SK-N-SH (cell line): ENCODE measurements around the gene VNN1. TPM values are rescaled to one million over a fixed set of nuclear protein-coding genes. Genes with fewer than 3 reads are reported as not detected.

Source experiments
- CTCF ChIA-PET: fragments of 300-600, 350-600 bp; formaldehyde crosslinking; extraction: SDS; loops from one replicate; lab custom pipeline; 2021; lab: Yijun Ruan, JAX
- POLR2A ChIA-PET: fragments of 350-600 bp; sonication (Branson Sonifier 250); formaldehyde crosslinking; extraction: SDS; loops from one replicate; lab custom pipeline; 2020; ENCODE audit warnings: antibody characterized with exemption, inconsistent platforms; lab: Yijun Ruan, JAX
- DNase-seq: peaks from one replicate; pipeline ENCODE4 v3.0.0; 2012
- H2AFZ ChIP-seq: fragments of 200-600 bp; sonication (generic); 2 replicates; pipeline ENCODE4 v1.8.1; 2016; ENCODE audit warnings: antibody characterized with exemption, mild to moderate bottlenecking, low read depth
- H3F3A ChIP-seq: fragments of 200-600 bp; sonication (generic); replicated peaks from 2 replicates; pipeline ENCODE3; 2016; ENCODE audit warnings: antibody characterized with exemption, mild to moderate bottlenecking; ENCODE audit not compliant: insufficient read depth
- H3K27ac ChIP-seq, 2 experiments: fragments of 200-500 bp in 1 of 2; fragments of 200-600 bp in 1 of 2; sonication (Bioruptor generic) in 1 of 2; sonication (generic), shearing (Covaris generic) in 1 of 2; 2 replicates each; pipeline versions ENCODE4 v1.5.1 to v1.6.1; 2014 to 2016; ENCODE audit warnings: low read depth in 2 of 2, inconsistent platforms in 1 of 2, low read length in 1 of 2, mild to moderate bottlenecking in 1 of 2, mixed read lengths in 1 of 2
- H3K27me3 ChIP-seq: fragments of 200-600 bp; sonication (generic), shearing (Covaris generic); 2 replicates; pipeline ENCODE4 v1.6.1; 2016; ENCODE audit warnings: mixed run types; ENCODE audit not compliant: insufficient read depth
- H3K36me3 ChIP-seq, 2 experiments: fragments of 200-500 bp in 1 of 2; fragments of 200-600 bp in 1 of 2; sonication (Bioruptor generic) in 1 of 2; sonication (generic) in 1 of 2; replicated peaks in 1 of 2; 2 replicates each; pipeline versions ENCODE3 to v1.5.1; 2014 to 2016; ENCODE audit warnings: low read length in 1 of 2, mild to moderate bottlenecking in 1 of 2; ENCODE audit not compliant: insufficient read depth in 2 of 2, control insufficient read depth in 1 of 2
- H3K4me1 ChIP-seq, 2 experiments: fragments of 200-500 bp in 1 of 2; fragments of 200-600 bp in 1 of 2; sonication (Bioruptor generic) in 1 of 2; sonication (generic), shearing (Covaris generic) in 1 of 2; 2 replicates each; pipeline versions ENCODE4 v1.5.1 to v1.6.1; 2014 to 2016; ENCODE audit warnings: low read depth in 1 of 2, low read length in 1 of 2, mixed run types in 1 of 2; ENCODE audit not compliant: insufficient read depth in 2 of 2, control insufficient read depth in 1 of 2
- H3K4me2 ChIP-seq: fragments of 200-600 bp; sonication (generic), shearing (Covaris generic); 2 replicates; pipeline ENCODE4 v1.6.1; 2017; ENCODE audit warnings: mixed run types
- H3K4me3 ChIP-seq, 2 experiments: fragments of 200-500 bp in 1 of 2; fragments of 200-600 bp in 1 of 2; sonication (Bioruptor generic) in 1 of 2; sonication (generic), shearing (Covaris generic) in 1 of 2; 2 replicates each; pipeline versions ENCODE4 v1.5.1 to v1.8.1; 2014 to 2016; ENCODE audit warnings: low read depth in 2 of 2, inconsistent platforms in 1 of 2, low read length in 1 of 2, mild to moderate bottlenecking in 1 of 2, mixed read lengths in 1 of 2, moderate library complexity in 1 of 2
- H3K79me2 ChIP-seq: fragments of 200-600 bp; sonication (generic); 2 replicates; pipeline ENCODE4 v1.8.1; 2017; ENCODE audit warnings: mild to moderate bottlenecking; ENCODE audit not compliant: insufficient read depth
- H3K9ac ChIP-seq: fragments of 200-600 bp; sonication (generic); 2 replicates; pipeline ENCODE4 v1.6.1; 2017; ENCODE audit warnings: mixed run types
- H3K9me2 ChIP-seq: fragments of 200-600 bp; sonication (generic); 2 replicates; pipeline ENCODE4 v1.6.1; 2017; ENCODE audit warnings: mixed run types
- H3K9me3 ChIP-seq: fragments of 200-600 bp; sonication (generic); 2 replicates; pipeline ENCODE4 v1.6.1; 2017; ENCODE audit warnings: mixed run types, mild to moderate bottlenecking, moderate library complexity
- H4K20me1 ChIP-seq: fragments of 200-600 bp; sonication (generic); 2 replicates; pipeline ENCODE4 v1.6.1; 2017; ENCODE audit warnings: mild to moderate bottlenecking, mixed run types; ENCODE audit not compliant: insufficient read depth
- EZH2phosphoT487 ChIP-seq: fragments of 200-600 bp; sonication (generic); IDR thresholded peaks from 2 replicates; pipeline ENCODE4 v1.6.1; 2017; ENCODE audit warnings: low read depth, mixed run types, mild to moderate bottlenecking, antibody characterized with exemption, moderate library complexity, borderline replicate concordance
- FOXM1 ChIP-seq: IDR thresholded peaks from 2 replicates; pipeline ENCODE4 v1.4.0; 2012; ENCODE audit warnings: low read depth, mild to moderate bottlenecking
- GATA2 ChIP-seq: sonication (generic); formaldehyde crosslinking; IDR thresholded peaks from 2 replicates; pipeline ENCODE4 v1.5.0; 2020; ENCODE audit warnings: mild to moderate bottlenecking, missing genetic modification reagents
- JUND ChIP-seq: IDR thresholded peaks from 2 replicates; pipeline ENCODE4 v1.4.0; 2012
- MXI1 ChIP-seq: IDR thresholded peaks from 2 replicates; pipeline ENCODE4 v1.6.1; 2012; ENCODE audit warnings: mild to moderate bottlenecking, low read depth, low read length, improper control_type of control experiment
- POLR2AphosphoS5 ChIP-seq: IDR thresholded peaks from 2 replicates; pipeline ENCODE4 v1.6.1; 2012; ENCODE audit warnings: low read depth, low read length
- SIN3A ChIP-seq: IDR thresholded peaks from 2 replicates; pipeline ENCODE4 v1.6.1; 2012; ENCODE audit warnings: low read depth, mild to moderate bottlenecking, low read length, moderate library complexity, borderline replicate concordance
- SMC3 ChIP-seq: IDR thresholded peaks from 2 replicates; pipeline ENCODE4 v1.6.1; 2012; ENCODE audit warnings: low read depth, low read length, improper control_type of control experiment
- YY1 ChIP-seq: IDR thresholded peaks from 2 replicates; pipeline ENCODE4 v1.4.0; 2012; ENCODE audit warnings: low read depth, mild to moderate bottlenecking
- WGBS: methylation state at CpG from one replicate; pipeline ENCODE4 v1.1.6; 2017; ENCODE audit warnings: low lambda C conversion rate; 5-methylcytosine and 5-hydroxymethylcytosine counted together
- polyA plus RNA-seq, 3 experiments: library from polyadenylated mRNA; depleted of rRNA; stranded (reverse); fragments of >200 nt; gene quantifications; 2 replicates each; pipeline ENCODE4 v1.2.3, GENCODE V29; 2012
- TF ChIP-seq, protein P1 (sequence below): fragments of 150-350 bp; IDR thresholded peaks from 2 replicates; pipeline ENCODE4 v1.6.1; 2016; ENCODE audit warnings: mild to moderate bottlenecking, low read depth, low read length
- TF ChIP-seq, protein P2 (sequence below): IDR thresholded peaks from 2 replicates; pipeline ENCODE4; 2012
- TF ChIP-seq, protein P3 (sequence below): IDR thresholded peaks from 2 replicates; pipeline ENCODE4 v1.4.0; 2012; ENCODE audit warnings: low read depth, borderline replicate concordance
- TF ChIP-seq, protein P4 (sequence below): IDR thresholded peaks from 2 replicates; pipeline ENCODE4 v1.4.0; 2012; ENCODE audit warnings: low read depth

VNN1 gene
- polyA plus RNA-seq, 1 of the 3 experiments (the other 2 are of a cell fraction): not detected

DNA sequence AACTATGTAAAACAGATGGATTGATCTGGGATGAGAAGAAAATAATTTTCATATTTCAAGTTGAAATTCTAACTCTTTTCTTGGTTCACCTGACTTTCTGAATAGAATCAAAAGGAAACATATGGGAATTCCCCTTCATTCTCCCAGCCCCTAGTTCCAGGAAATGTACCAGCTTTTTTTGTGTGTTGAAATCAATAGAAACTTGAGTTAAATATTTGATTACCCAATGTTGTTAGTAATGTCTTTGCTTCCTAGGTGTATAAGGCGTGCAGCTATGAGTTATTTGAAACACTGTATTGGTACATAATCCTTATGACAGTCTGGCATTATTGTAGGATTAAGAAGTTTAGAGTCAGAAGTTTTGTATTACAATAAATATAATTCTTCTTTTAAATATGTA lies 22.4 kb upstream of the VNN1 start:
- no peak overlapping the region for H3K27ac ChIP-seq
- H3K9me2 ChIP-seq: no peaks in the 10 kb centered on the region
- POLR2A ChIA-PET: no interaction called here
- CTCF ChIA-PET: interaction anchor here (1.0 kb wide), 1 partner anchor 67 kb away, joined by 3 read pairs; no protein-coding TSS in a partner anchor
- H3K4me2 ChIP-seq: no peak overlapping the region
- TF ChIP-seq POLR2AphosphoS5 (no peak), JUND (no peak)
- no peaks in the 10 kb centered on the region for H3K36me3 ChIP-seq
- H3K4me1 ChIP-seq: no peaks in the 10 kb centered on the region
- no peak overlapping the region for H2AFZ ChIP-seq
- DNase-seq: no peak
- no peaks in the 10 kb centered on the region for H3K9me3 ChIP-seq
- WGBS: 3% methylated on average over 1 of the region's 1 CpG
- H3K27me3 ChIP-seq: no peaks in the 10 kb centered on the region
- no peak overlapping the region for H3K9ac ChIP-seq
- H3F3A ChIP-seq: no peaks in the 10 kb centered on the region
- no peak overlapping the region for H3K4me3 ChIP-seq
- H4K20me1 ChIP-seq: no peaks in the 10 kb centered on the region
- no peaks in the 10 kb centered on the region for H3K79me2 ChIP-seq

DNA sequence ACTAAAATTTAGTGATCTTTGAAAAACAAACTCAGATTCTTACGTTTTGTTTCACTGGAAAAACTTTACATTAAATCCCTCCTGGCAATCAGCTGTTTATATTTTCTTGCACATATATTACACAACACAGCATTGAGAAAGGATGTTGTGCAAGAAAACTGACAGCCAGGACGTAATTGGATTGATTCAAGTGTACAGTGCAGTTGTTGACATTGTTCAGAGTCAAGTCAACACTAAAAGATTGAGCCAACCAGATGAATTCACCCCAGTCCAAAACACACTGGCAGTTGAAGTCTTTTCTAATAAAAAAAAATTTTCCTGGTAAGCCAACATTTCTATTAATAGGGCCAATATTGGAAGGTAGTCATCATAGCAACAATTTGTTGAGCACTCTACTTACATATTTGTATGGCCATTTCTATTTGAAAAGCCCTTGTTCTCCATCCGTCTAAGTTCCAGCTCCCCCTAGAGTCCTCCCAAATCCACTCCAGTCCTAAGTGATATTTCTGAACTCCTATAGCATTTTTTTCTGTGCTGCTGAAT lies 20.9 kb upstream of the VNN1 start:
- TF ChIP-seq, protein P1, sequence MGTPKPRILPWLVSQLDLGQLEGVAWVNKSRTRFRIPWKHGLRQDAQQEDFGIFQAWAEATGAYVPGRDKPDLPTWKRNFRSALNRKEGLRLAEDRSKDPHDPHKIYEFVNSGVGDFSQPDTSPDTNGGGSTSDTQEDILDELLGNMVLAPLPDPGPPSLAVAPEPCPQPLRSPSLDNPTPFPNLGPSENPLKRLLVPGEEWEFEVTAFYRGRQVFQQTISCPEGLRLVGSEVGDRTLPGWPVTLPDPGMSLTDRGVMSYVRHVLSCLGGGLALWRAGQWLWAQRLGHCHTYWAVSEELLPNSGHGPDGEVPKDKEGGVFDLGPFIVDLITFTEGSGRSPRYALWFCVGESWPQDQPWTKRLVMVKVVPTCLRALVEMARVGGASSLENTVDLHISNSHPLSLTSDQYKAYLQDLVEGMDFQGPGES: no peak
- TF ChIP-seq, protein P2, sequence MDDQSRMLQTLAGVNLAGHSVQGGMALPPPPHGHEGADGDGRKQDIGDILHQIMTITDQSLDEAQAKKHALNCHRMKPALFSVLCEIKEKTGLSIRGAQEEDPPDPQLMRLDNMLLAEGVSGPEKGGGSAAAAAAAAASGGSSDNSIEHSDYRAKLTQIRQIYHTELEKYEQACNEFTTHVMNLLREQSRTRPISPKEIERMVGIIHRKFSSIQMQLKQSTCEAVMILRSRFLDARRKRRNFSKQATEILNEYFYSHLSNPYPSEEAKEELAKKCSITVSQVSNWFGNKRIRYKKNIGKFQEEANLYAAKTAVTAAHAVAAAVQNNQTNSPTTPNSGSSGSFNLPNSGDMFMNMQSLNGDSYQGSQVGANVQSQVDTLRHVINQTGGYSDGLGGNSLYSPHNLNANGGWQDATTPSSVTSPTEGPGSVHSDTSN: no peak
- TF ChIP-seq FOXM1 (no peak), EZH2phosphoT487 (no peak), SMC3 (no peak), GATA2 (CRISPR knock-in tag) (no peak), POLR2AphosphoS5 (no peak), SIN3A (no peak), YY1 (no peak), MXI1 (no peak)
- TF ChIP-seq, protein P3, sequence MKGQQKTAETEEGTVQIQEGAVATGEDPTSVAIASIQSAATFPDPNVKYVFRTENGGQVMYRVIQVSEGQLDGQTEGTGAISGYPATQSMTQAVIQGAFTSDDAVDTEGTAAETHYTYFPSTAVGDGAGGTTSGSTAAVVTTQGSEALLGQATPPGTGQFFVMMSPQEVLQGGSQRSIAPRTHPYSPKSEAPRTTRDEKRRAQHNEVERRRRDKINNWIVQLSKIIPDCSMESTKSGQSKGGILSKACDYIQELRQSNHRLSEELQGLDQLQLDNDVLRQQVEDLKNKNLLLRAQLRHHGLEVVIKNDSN: no peak
- TF ChIP-seq, protein P4, sequence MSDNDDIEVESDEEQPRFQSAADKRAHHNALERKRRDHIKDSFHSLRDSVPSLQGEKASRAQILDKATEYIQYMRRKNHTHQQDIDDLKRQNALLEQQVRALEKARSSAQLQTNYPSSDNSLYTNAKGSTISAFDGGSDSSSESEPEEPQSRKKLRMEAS: no peak
- no peaks in the 10 kb centered on the region for H3K9me3 ChIP-seq
- H4K20me1 ChIP-seq: no peaks in the 10 kb centered on the region
- no peaks in the 10 kb centered on the region for H3K27me3 ChIP-seq
- no peaks in the 10 kb centered on the region for H3K79me2 ChIP-seq
- H2AFZ ChIP-seq: no peak overlapping the region
- no peaks in the 10 kb centered on the region for H3F3A ChIP-seq
- H3K27ac ChIP-seq: no peak overlapping the region
- CTCF ChIA-PET: no interaction called here
- H3K9me2 ChIP-seq: no peaks in the 10 kb centered on the region
- H3K4me1 ChIP-seq: no peaks in the 10 kb centered on the region
- no peaks in the 10 kb centered on the region for H3K36me3 ChIP-seq
- DNase-seq: no peak
- H3K4me3 ChIP-seq: no peak overlapping the region
- no peak overlapping the region for H3K9ac ChIP-seq
- POLR2A ChIA-PET: no interaction called here
- H3K4me2 ChIP-seq: no peak overlapping the region
- WGBS: 4% methylated on average over 3 of the region's 3 CpGs
